WTC11 (cell line): ENCODE data around the gene SFTPD. TPM values are rescaled to one million over a fixed set of nuclear protein-coding genes. Genes with fewer than 3 reads are reported as not detected.

ENCODE experiments used
- ATAC-seq: fragments of 200-7000 bp; cut with Tn5 transposase; 2 replicates; pipeline ENCODE4 v1.10.0; 2021; ENCODE audit warnings: mild to moderate bottlenecking, moderate library complexity
- CTCF ChIA-PET: fragments of 300-600 bp; sonication (Branson Sonifier 250); formaldehyde crosslinking; loops from one replicate; lab custom pipeline; 2021; ENCODE audit warnings: antibody characterized with exemption; lab: Charles Lee
- POLR2A ChIA-PET: fragments of 350-600 bp; sonication (Branson Sonifier 250); formaldehyde crosslinking; loops from one replicate; lab custom pipeline; 2021; ENCODE audit warnings: antibody characterized with exemption; lab: Charles Lee
- DNase-seq: peaks from one replicate; pipeline ENCODE4 v3.0.0; 2021; ENCODE audit warnings: low spot score
- H3K27ac Mint-ChIP-seq: 2 replicates; pipeline ENCODE4 v1.8.0; 2021; ENCODE audit warnings: mixed read lengths
- H3K27me3 Mint-ChIP-seq: 2 replicates; pipeline ENCODE4 v1.8.0; 2021; ENCODE audit warnings: low read depth, mild to moderate bottlenecking, moderate library complexity, mixed read lengths
- H3K36me3 Mint-ChIP-seq: 2 replicates; pipeline ENCODE4 v1.8.0; 2021; ENCODE audit warnings: mixed read lengths
- H3K4me1 Mint-ChIP-seq: 2 replicates; pipeline ENCODE4 v1.8.0; 2022; ENCODE audit warnings: mixed read lengths
- H3K4me3 Mint-ChIP-seq: 2 replicates; pipeline ENCODE4 v1.8.0; 2021; ENCODE audit warnings: mild to moderate bottlenecking, moderate library complexity, mixed read lengths
- H3K9me3 Mint-ChIP-seq: 2 replicates; pipeline ENCODE4 v1.8.0; 2021; ENCODE audit warnings: mixed read lengths
- AFF4 ChIP-seq: sonication (generic); formaldehyde crosslinking; IDR thresholded peaks from 2 replicates; pipeline ENCODE4 v1.8.1; 2023; ENCODE audit warnings: mild to moderate bottlenecking, missing genetic modification reagents, borderline replicate concordance
- AR ChIP-seq: fragments of 250-450 bp; sonication (Bioruptor Pico); IDR thresholded peaks from 2 replicates; pipeline ENCODE4 v1.9.0; 2021; ENCODE audit warnings: mild to moderate bottlenecking
- ETV6 ChIP-seq: sonication (generic); formaldehyde crosslinking; IDR thresholded peaks from 2 replicates; pipeline ENCODE4 v1.8.1; 2022; ENCODE audit warnings: mild to moderate bottlenecking, missing genetic modification reagents
- GRHL2 ChIP-seq: fragments of 250-450 bp; sonication (Bioruptor Pico); IDR thresholded peaks from 2 replicates; pipeline ENCODE4 v1.8.0; 2022; ENCODE audit warnings: mild to moderate bottlenecking, moderate library complexity; ENCODE audit not compliant: insufficient replicate concordance, severe bottlenecking
- HMGA2 ChIP-seq: fragments of 250-450 bp; sonication (Bioruptor Pico); IDR thresholded peaks from 2 replicates; pipeline ENCODE4 v1.4.0; 2021; ENCODE audit warnings: mild to moderate bottlenecking, moderate library complexity
- NFYB ChIP-seq: sonication (generic); formaldehyde crosslinking; conservative IDR thresholded peaks from 2 replicates; pipeline ENCODE4 v1.8.0; 2022; ENCODE audit warnings: low read depth, missing genetic modification reagents
- NR1H2 ChIP-seq: sonication (generic); formaldehyde crosslinking; IDR thresholded peaks from 2 replicates; pipeline ENCODE4 v1.9.0; 2021; ENCODE audit warnings: mild to moderate bottlenecking, moderate library complexity, missing genetic modification reagents
- OVOL2 ChIP-seq: fragments of 250-450 bp; sonication (Bioruptor Pico); IDR thresholded peaks from 2 replicates; pipeline ENCODE4 v1.9.0; 2021; ENCODE audit warnings: mild to moderate bottlenecking, borderline replicate concordance
- RELA ChIP-seq: sonication (generic); formaldehyde crosslinking; IDR thresholded peaks from 2 replicates; pipeline ENCODE4 v1.8.1; 2022; ENCODE audit warnings: missing genetic modification reagents, mild to moderate bottlenecking, borderline replicate concordance
- SMAD3 ChIP-seq: sonication (generic); formaldehyde crosslinking; IDR thresholded peaks from 2 replicates; pipeline ENCODE4 v1.8.0; 2022; ENCODE audit warnings: missing genetic modification reagents, mild to moderate bottlenecking, borderline replicate concordance
- SMAD4 ChIP-seq: sonication (generic); formaldehyde crosslinking; IDR thresholded peaks from 2 replicates; pipeline ENCODE4 v1.8.0; 2022; ENCODE audit warnings: mild to moderate bottlenecking, missing genetic modification reagents
- SOX15 ChIP-seq: fragments of 250-450 bp; sonication (Bioruptor Pico); IDR thresholded peaks from 2 replicates; pipeline ENCODE4 v1.9.0; 2021; ENCODE audit warnings: mild to moderate bottlenecking
- ZNF281 ChIP-seq: sonication (generic); formaldehyde crosslinking; IDR thresholded peaks from 2 replicates; pipeline ENCODE4 v1.8.0; 2023; ENCODE audit warnings: mild to moderate bottlenecking, missing genetic modification reagents
- total RNA-seq: library from RNA; stranded (reverse); gene quantifications from 3 replicates; pipeline ENCODE4 v1.2.3, GENCODE V29; 2021
- TF ChIP-seq, protein P1 (sequence below): sonication (generic); formaldehyde crosslinking; IDR thresholded peaks from 2 replicates; pipeline ENCODE4 v1.8.1; 2023; ENCODE audit warnings: mild to moderate bottlenecking, missing genetic modification reagents, moderate library complexity
- TF ChIP-seq, protein P2 (sequence below): fragments of 250-450 bp; sonication (Bioruptor Pico); IDR thresholded peaks from 2 replicates; pipeline ENCODE4 v2.1.2; 2022; ENCODE audit warnings: mild to moderate bottlenecking, moderate library complexity
- TF ChIP-seq, protein P3 (sequence below): fragments of 250-450 bp; sonication (Bioruptor Pico); IDR thresholded peaks from 2 replicates; pipeline ENCODE4 v1.9.0; 2021; ENCODE audit warnings: mild to moderate bottlenecking, borderline replicate concordance
- TF ChIP-seq, protein P4 (sequence below): fragments of 250-450 bp; sonication (Bioruptor Pico); IDR thresholded peaks from 2 replicates; pipeline ENCODE4 v1.9.0; 2021; ENCODE audit warnings: mild to moderate bottlenecking

SFTPD gene
- total RNA-seq, 1 experiment from 2014 or later: 0.66 TPM

DNA sequence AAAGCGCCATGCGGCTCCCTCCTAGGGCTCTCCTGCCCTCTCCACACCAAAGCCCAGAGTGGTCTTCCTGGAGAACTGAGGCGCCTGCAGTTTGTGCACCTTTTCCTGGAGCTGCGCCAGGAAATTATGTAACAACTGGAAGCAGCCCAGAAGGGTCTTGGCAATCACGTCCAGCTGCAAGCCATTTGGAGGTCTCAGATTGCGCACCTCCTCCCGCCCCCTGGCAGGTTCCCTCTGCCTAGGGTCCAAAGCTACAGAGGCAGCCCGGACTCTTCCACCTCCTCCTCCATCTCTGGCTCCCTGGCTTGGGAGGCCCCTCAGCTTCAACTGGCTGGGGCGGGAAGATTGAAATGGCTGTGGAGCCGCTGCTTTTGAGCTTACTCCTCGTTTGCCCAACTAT lies 34.0 kb upstream of the SFTPD start:
- DNase-seq: no peak
- TF ChIP-seq ZNF281 (CRISPR knock-in tag) (no peak), GRHL2 (CRISPR knock-in tag) (no peak), RELA (CRISPR knock-in tag) (no peak), SMAD4 (CRISPR knock-in tag) (no peak), NFYB (CRISPR knock-in tag) (no peak), HMGA2 (CRISPR knock-in tag) (no peak), ETV6 (CRISPR knock-in tag) (no peak)
- TF ChIP-seq, protein P1, sequence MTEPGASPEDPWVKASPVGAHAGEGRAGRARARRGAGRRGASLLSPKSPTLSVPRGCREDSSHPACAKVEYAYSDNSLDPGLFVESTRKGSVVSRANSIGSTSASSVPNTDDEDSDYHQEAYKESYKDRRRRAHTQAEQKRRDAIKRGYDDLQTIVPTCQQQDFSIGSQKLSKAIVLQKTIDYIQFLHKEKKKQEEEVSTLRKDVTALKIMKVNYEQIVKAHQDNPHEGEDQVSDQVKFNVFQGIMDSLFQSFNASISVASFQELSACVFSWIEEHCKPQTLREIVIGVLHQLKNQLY: no peak
- TF ChIP-seq, protein P2, sequence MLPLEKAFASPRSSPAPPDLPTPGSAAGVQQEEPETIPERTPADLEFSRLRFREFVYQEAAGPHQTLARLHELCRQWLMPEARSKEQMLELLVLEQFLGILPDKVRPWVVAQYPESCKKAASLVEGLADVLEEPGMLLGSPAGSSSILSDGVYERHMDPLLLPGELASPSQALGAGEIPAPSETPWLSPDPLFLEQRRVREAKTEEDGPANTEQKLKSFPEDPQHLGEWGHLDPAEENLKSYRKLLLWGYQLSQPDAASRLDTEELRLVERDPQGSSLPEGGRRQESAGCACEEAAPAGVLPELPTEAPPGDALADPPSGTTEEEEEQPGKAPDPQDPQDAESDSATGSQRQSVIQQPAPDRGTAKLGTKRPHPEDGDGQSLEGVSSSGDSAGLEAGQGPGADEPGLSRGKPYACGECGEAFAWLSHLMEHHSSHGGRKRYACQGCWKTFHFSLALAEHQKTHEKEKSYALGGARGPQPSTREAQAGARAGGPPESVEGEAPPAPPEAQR (CRISPR knock-in tag): no peak
- TF ChIP-seq, all 79 proteins: peak for 0
- Mint-ChIP-seq H3K36me3 (no peaks in the 10 kb centered on the region), H3K4me1 (peaks cover 25% of the 10 kb centered on the region), H3K4me3 (peak overlapping the region; percentile 52), H3K9me3 (no peaks in the 10 kb centered on the region), H3K27ac (no peak overlapping the region), H3K27me3 (peaks cover 61% of the 10 kb centered on the region)
- ATAC-seq: no peak
- POLR2A ChIA-PET: interaction anchor here (0.5 kb wide), 1 partner anchor 140 kb away, joined by 3 read pairs; no protein-coding TSS in a partner anchor
- CTCF ChIA-PET: interaction anchor here (1.0 to 2.4 kb wide), 4 partner anchors 33 to 148 kb away, joined by 3 to 6 read pairs (median 4); no protein-coding TSS in a partner anchor

DNA sequence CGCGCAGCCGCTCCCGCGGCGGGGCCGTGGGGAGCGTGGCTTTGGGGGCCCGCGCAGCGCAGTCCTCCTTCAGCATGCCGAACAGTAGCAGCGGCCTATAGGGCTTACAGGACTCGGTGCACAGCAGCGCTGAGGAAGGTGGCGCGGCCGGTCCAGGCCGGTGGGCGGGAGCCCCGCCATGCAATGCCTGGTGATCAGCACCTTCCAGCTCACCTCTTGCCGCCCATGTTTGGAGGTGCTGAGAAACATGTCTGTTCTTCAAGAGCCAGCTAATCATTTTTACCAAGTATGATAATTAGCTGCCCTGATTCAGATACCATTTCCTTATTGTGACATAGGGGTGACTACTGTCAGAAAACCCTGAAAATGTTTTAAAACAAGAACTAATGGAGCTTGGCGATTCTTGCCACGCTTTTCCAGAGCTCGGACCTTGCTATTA lies 33.5 kb upstream of the SFTPD start:
- H3K27ac Mint-ChIP-seq: no peak overlapping the region
- POLR2A ChIA-PET: interaction anchor here (0.5 kb wide), 1 partner anchor 141 kb away, joined by 3 read pairs; no protein-coding TSS in a partner anchor
- no peaks in the 10 kb centered on the region for H3K36me3 Mint-ChIP-seq
- peaks cover 58% of the 10 kb centered on the region for H3K27me3 Mint-ChIP-seq
- peaks cover 25% of the 10 kb centered on the region for H3K4me1 Mint-ChIP-seq
- ATAC-seq: peak; percentile 56
- TF ChIP-seq, protein P3, sequence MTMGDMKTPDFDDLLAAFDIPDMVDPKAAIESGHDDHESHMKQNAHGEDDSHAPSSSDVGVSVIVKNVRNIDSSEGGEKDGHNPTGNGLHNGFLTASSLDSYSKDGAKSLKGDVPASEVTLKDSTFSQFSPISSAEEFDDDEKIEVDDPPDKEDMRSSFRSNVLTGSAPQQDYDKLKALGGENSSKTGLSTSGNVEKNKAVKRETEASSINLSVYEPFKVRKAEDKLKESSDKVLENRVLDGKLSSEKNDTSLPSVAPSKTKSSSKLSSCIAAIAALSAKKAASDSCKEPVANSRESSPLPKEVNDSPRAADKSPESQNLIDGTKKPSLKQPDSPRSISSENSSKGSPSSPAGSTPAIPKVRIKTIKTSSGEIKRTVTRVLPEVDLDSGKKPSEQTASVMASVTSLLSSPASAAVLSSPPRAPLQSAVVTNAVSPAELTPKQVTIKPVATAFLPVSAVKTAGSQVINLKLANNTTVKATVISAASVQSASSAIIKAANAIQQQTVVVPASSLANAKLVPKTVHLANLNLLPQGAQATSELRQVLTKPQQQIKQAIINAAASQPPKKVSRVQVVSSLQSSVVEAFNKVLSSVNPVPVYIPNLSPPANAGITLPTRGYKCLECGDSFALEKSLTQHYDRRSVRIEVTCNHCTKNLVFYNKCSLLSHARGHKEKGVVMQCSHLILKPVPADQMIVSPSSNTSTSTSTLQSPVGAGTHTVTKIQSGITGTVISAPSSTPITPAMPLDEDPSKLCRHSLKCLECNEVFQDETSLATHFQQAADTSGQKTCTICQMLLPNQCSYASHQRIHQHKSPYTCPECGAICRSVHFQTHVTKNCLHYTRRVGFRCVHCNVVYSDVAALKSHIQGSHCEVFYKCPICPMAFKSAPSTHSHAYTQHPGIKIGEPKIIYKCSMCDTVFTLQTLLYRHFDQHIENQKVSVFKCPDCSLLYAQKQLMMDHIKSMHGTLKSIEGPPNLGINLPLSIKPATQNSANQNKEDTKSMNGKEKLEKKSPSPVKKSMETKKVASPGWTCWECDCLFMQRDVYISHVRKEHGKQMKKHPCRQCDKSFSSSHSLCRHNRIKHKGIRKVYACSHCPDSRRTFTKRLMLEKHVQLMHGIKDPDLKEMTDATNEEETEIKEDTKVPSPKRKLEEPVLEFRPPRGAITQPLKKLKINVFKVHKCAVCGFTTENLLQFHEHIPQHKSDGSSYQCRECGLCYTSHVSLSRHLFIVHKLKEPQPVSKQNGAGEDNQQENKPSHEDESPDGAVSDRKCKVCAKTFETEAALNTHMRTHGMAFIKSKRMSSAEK (CRISPR knock-in tag): no peak
- TF ChIP-seq AFF4 (CRISPR knock-in tag) (no peak), OVOL2 (no peak), AR (no peak), SMAD3 (CRISPR knock-in tag) (no peak), NR1H2 (CRISPR knock-in tag) (no peak), SOX15 (CRISPR knock-in tag) (no peak)
- TF ChIP-seq, protein P4, sequence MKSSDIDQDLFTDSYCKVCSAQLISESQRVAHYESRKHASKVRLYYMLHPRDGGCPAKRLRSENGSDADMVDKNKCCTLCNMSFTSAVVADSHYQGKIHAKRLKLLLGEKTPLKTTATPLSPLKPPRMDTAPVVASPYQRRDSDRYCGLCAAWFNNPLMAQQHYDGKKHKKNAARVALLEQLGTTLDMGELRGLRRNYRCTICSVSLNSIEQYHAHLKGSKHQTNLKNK (CRISPR knock-in tag): no peak
- H3K9me3 Mint-ChIP-seq: peaks cover 1% of the 10 kb centered on the region; the same call in 1 of the 2 replicates
- CTCF ChIA-PET: interaction anchor here (1.0 to 2.4 kb wide), 4 partner anchors 34 to 149 kb away, joined by 3 to 6 read pairs (median 4); no protein-coding TSS in a partner anchor
- peak; percentile 52 for DNase-seq
- H3K4me3 Mint-ChIP-seq: peak overlapping the region; percentile 52
